Naive thymus-derived CD8-positive, alpha-beta T cell (primary cell): ENCODE results near the gene DHX29. TPM values are rescaled to one million over a fixed set of nuclear protein-coding genes. Genes with fewer than 3 reads are reported as not detected.
"Not testable (repeated sequence)": the region's sequence is repeated elsewhere in the genome, so short reads cannot be mapped to it uniquely, and the experiment has no call there.

Experiments
- ATAC-seq, 2 donors: fragments of 150-1000 bp; cut with Tn5 transposase in 1 of 2; sonication (Bioruptor Pico), chemical (Tn5 transposase) in 1 of 2; 1 replicate in 1 of 2; 2 replicates in 1 of 2; pipeline ENCODE4 v1.10.0; 2021; ENCODE audit warnings: mild to moderate bottlenecking in 2 of 2, moderate library complexity in 2 of 2
- POLR2A ChIA-PET: fragments of 350-600 bp; sonication (Branson Sonifier 250); formaldehyde crosslinking; loops from one replicate; lab custom pipeline; 2021; ENCODE audit warnings: antibody characterized with exemption; lab: Charles Lee
- DNase-seq, 10 donors: peaks; one replicate each; pipeline versions ENCODE4 v3.0.0 to v3.0.0-alpha.2; 2020 to 2022
- H3K27ac Mint-ChIP-seq, 10 donors: one replicate each; pipeline ENCODE4 v1.8.0; 2020 to 2022; ENCODE audit warnings: mild to moderate bottlenecking in 10 of 10, mixed read lengths in 10 of 10, moderate library complexity in 4 of 10, inconsistent platforms in 1 of 10
- H3K27me3 Mint-ChIP-seq, 5 donors: one replicate each; pipeline ENCODE4 v1.8.0; 2021 to 2022; ENCODE audit warnings: mixed read lengths in 5 of 5
- H3K36me3 Mint-ChIP-seq, 3 donors: one replicate each; pipeline ENCODE4 v1.8.0; 2020 to 2022; ENCODE audit warnings: mixed read lengths in 3 of 3, mild to moderate bottlenecking in 2 of 3, inconsistent platforms in 1 of 3
- H3K4me1 Mint-ChIP-seq, 4 donors: one replicate each; pipeline ENCODE4 v1.8.0; 2021 to 2022; ENCODE audit warnings: mixed read lengths in 4 of 4
- H3K4me3 Mint-ChIP-seq, 10 donors: one replicate each; pipeline ENCODE4 v1.8.0; 2020 to 2022; ENCODE audit warnings: mild to moderate bottlenecking in 10 of 10, mixed read lengths in 10 of 10, moderate library complexity in 6 of 10, inconsistent platforms in 1 of 10
- H3K9me3 Mint-ChIP-seq, 9 donors: one replicate each; pipeline ENCODE4 v1.8.0; 2020 to 2022; ENCODE audit warnings: mixed read lengths in 9 of 9, mild to moderate bottlenecking in 3 of 9, inconsistent platforms in 1 of 9, moderate library complexity in 1 of 9
- polyA plus RNA-seq, 3 donors: library from polyadenylated mRNA; unstranded; fragments of 300-500 nt; fragmentation: Illumina TruSeq; gene quantifications; one replicate each; pipeline ENCODE4 v1.2.3, GENCODE V29; 2021
- total RNA-seq, 8 experiments: library from RNA in 2 of 8; stranded (reverse) in 2 of 8; gene quantifications; one replicate each; pipeline ENCODE4 v1.2.3 and lab custom pipeline; 2021 to 2026

The DHX29 gene
- total and polyA plus RNA-seq, 5 experiments from 2014 or later: 14.3 to 23.9 (median 16.0) TPM

GRCh38 chr5:55331321-55331720, 23.8 kb upstream of the DHX29 start:
- DNase-seq (no peak), ATAC-seq (no peak)
- Mint-ChIP-seq H3K9me3 (no peaks in the 10 kb centered on the region), H3K27ac (peak overlapping the region in 2 of 10 donors; percentile 44 to 57), H3K27me3 (no peaks in the 10 kb centered on the region), H3K36me3 (peaks cover 6 to 75% (median 26%) of the 10 kb centered on the region in 3 donors), H3K4me3 (no peak overlapping the region), H3K4me1 (peaks cover 12 to 36% (median 30%) of the 10 kb centered on the region in 4 donors)
- POLR2A ChIA-PET: no interaction called here

- POLR2A ChIA-PET: no interaction called here
- Mint-ChIP-seq H3K9me3 (no peaks in the 10 kb centered on the region), H3K27ac (peak overlapping the region in 5 of 10 donors; percentile 14 to 67 (median 40)), H3K36me3 (peaks cover 6 to 85% (median 18%) of the 10 kb centered on the region in 3 donors), H3K27me3 (no peaks in the 10 kb centered on the region), H3K4me1 (peaks cover 11 to 34% (median 30%) of the 10 kb centered on the region in 4 donors), H3K4me3 (no peak overlapping the region)
- ATAC-seq (no peak), DNase-seq (no peak)
Measured at GRCh38 chr5:55327281-55327680, 19.8 kb upstream of the DHX29 start.

- Mint-ChIP-seq H3K9me3 (no peaks in the 10 kb centered on the region), H3K27ac (no peak overlapping the region), H3K4me3 (no peak overlapping the region), H3K27me3 (no peaks in the 10 kb centered on the region), H3K36me3 (peaks cover 6 to 73% (median 17%) of the 10 kb centered on the region in 3 donors), H3K4me1 (peaks cover 11 to 34% (median 28%) of the 10 kb centered on the region in 4 donors)
- DNase-seq (no peak), ATAC-seq (no peak)
- POLR2A ChIA-PET: interaction anchor here (1.0 kb wide), 1 partner anchor 19 kb away, joined by 3 read pairs; no protein-coding TSS in a partner anchor
Measured at GRCh38 chr5:55325621-55326020, 18.1 kb upstream of the DHX29 start.

- Mint-ChIP-seq H3K4me1 (peaks cover 7 to 30% (median 23%) of the 10 kb centered on the region in 4 donors), H3K9me3 (no peaks in the 10 kb centered on the region), H3K4me3 (no peak overlapping the region), H3K36me3 (peaks cover 6 to 66% (median 15%) of the 10 kb centered on the region in 3 donors), H3K27me3 (no peaks in the 10 kb centered on the region), H3K27ac (no peak overlapping the region)
- POLR2A ChIA-PET: interaction anchor here (1.0 kb wide), 1 partner anchor 18 kb away, joined by 3 read pairs; no protein-coding TSS in a partner anchor
- ATAC-seq (peak; percentile 57 to 71), DNase-seq (peak in 3 of 10 donors; percentile 23 to 42 (median 39))
Measured at GRCh38 chr5:55324815-55325418, 17.4 kb upstream of the DHX29 start.

- POLR2A ChIA-PET: no interaction called here
- Mint-ChIP-seq H3K9me3 (no peaks in the 10 kb centered on the region), H3K36me3 (peaks cover 6 to 57% (median 11%) of the 10 kb centered on the region in 3 donors), H3K27me3 (no peaks in the 10 kb centered on the region), H3K27ac (no peak overlapping the region), H3K4me1 (peaks cover 5 to 30% (median 22%) of the 10 kb centered on the region in 4 donors), H3K4me3 (no peak overlapping the region)
- DNase-seq (no peak), ATAC-seq (no peak)
Measured at GRCh38 chr5:55324006-55324405, 16.5 kb upstream of the DHX29 start.

- Mint-ChIP-seq H3K27me3 (no peaks in the 10 kb centered on the region), H3K9me3 (peaks cover 0 to 3% (median 0%) of the 10 kb centered on the region in 9 donors), H3K36me3 (peaks cover 6 to 40% (median 12%) of the 10 kb centered on the region in 3 donors), H3K4me3 (no peak overlapping the region), H3K27ac (no peak overlapping the region), H3K4me1 (peaks cover 18 to 45% (median 37%) of the 10 kb centered on the region in 4 donors)
- POLR2A ChIA-PET: no interaction called here
- ATAC-seq (no peak), DNase-seq (no peak)
Measured at GRCh38 chr5:55320571-55320970, 13.1 kb upstream of the DHX29 start.

GRCh38 chr5:55319491-55319890, 12.0 kb upstream of the DHX29 start:
- Mint-ChIP-seq H3K27me3 (no peaks in the 10 kb centered on the region), H3K4me1 (peaks cover 20 to 47% (median 42%) of the 10 kb centered on the region in 4 donors), H3K27ac (peak overlapping the region in 1 of 10 donors; percentile 8), H3K36me3 (peaks cover 0 to 32% (median 8%) of the 10 kb centered on the region in 3 donors), H3K9me3 (peaks cover 0 to 3% (median 0%) of the 10 kb centered on the region in 9 donors), H3K4me3 (no peak overlapping the region)
- POLR2A ChIA-PET: interaction anchor here (1.0 kb wide), 1 partner anchor 12 kb away, joined by 6 read pairs; the partner anchor contains the start of genes DHX29 and MTREX
- no peak for ATAC-seq
- DNase-seq: no peak

GRCh38 chr5:55318237-55318636, 10.7 kb upstream of the DHX29 start:
- Mint-ChIP-seq H3K36me3 (peaks cover 0 to 23% (median 8%) of the 10 kb centered on the region in 3 donors), H3K4me1 (peaks cover 27 to 57% (median 52%) of the 10 kb centered on the region in 4 donors), H3K4me3 (peak overlapping the region in 1 of 10 donors; percentile 69), H3K27ac (peak overlapping the region in 1 of 10 donors; percentile 55)
- ATAC-seq, H3K9me3 Mint-ChIP-seq, POLR2A ChIA-PET, H3K27me3 Mint-ChIP-seq, DNase-seq: not testable (repeated sequence)

- Mint-ChIP-seq H3K4me1 (peaks cover 29 to 65% (median 62%) of the 10 kb centered on the region in 4 donors), H3K27me3 (no peaks in the 10 kb centered on the region), H3K4me3 (no peak overlapping the region), H3K9me3 (peaks cover 0 to 3% (median 0%) of the 10 kb centered on the region in 9 donors), H3K27ac (peak overlapping the region in 4 of 10 donors; percentile 13 to 60 (median 46)), H3K36me3 (peaks cover 0 to 14% (median 8%) of the 10 kb centered on the region in 3 donors)
- DNase-seq (no peak), ATAC-seq (no peak)
- POLR2A ChIA-PET: interaction anchor here (0.6 kb wide), 1 partner anchor 52 kb away, joined by 3 read pairs; no protein-coding TSS in a partner anchor
Measured at GRCh38 chr5:55316837-55317236, 9.3 kb upstream of the DHX29 start.

GRCh38 chr5:55316289-55316688, 8.8 kb upstream of the DHX29 start:
- peaks cover 0 to 3% (median 0%) of the 10 kb centered on the region in 9 donors for H3K9me3 Mint-ChIP-seq
- no peak overlapping the region for H3K4me3 Mint-ChIP-seq
- no peaks in the 10 kb centered on the region for H3K27me3 Mint-ChIP-seq
- no peak for ATAC-seq
- H3K36me3 Mint-ChIP-seq: peaks cover 0 to 17% (median 8%) of the 10 kb centered on the region in 3 donors
- no peak for DNase-seq
- H3K27ac Mint-ChIP-seq: peak overlapping the region in 1 of 10 donors; percentile 13
- H3K4me1 Mint-ChIP-seq: peaks cover 33 to 68% (median 67%) of the 10 kb centered on the region in 4 donors
- POLR2A ChIA-PET: no interaction called here

GRCh38 chr5:55313870-55314617, 6.5 kb upstream of the DHX29 start:
- Mint-ChIP-seq H3K27ac (peak overlapping the region in 2 of 10 donors; percentile 0 to 47), H3K27me3 (no peaks in the 10 kb centered on the region), H3K4me1 (peaks cover 33 to 70% (median 67%) of the 10 kb centered on the region in 4 donors), H3K9me3 (peaks cover 0 to 3% (median 0%) of the 10 kb centered on the region in 9 donors), H3K4me3 (peak overlapping the region in 4 of 10 donors; percentile 5 to 57 (median 16)), H3K36me3 (peaks cover 0 to 22% (median 8%) of the 10 kb centered on the region in 3 donors)
- DNase-seq (no peak), ATAC-seq (no peak)
- POLR2A ChIA-PET: no interaction called here

GRCh38 chr5:55308254-55308836, 851 bp upstream of the DHX29 start:
- H3K27me3 Mint-ChIP-seq: no peaks in the 10 kb centered on the region
- POLR2A ChIA-PET: interaction anchor here (1.0 to 1.7 kb wide), 4 partner anchors 9 to 394 kb away, joined by 3 to 9 read pairs (median 6); partner anchors contain the start of gene PLPP1
- no peak overlapping the region for H3K27ac Mint-ChIP-seq
- ATAC-seq: peak in 1 of 2 donors; percentile 16
- H3K9me3 Mint-ChIP-seq: no peaks in the 10 kb centered on the region
- peaks cover 12 to 37% (median 32%) of the 10 kb centered on the region in 4 donors for H3K4me1 Mint-ChIP-seq
- DNase-seq: peak in 2 of 10 donors; percentile 2 to 14
- peaks cover 0 to 17% (median 2%) of the 10 kb centered on the region in 3 donors for H3K36me3 Mint-ChIP-seq
- no peak overlapping the region for H3K4me3 Mint-ChIP-seq
